ENCODE results near the gene TAF1. TPM values are rescaled to one million over a fixed set of nuclear protein-coding genes. Genes with fewer than 3 reads are reported as not detected.

The TAF1 gene
- total and polyA plus RNA-seq, 9 of the 15 experiments (the other 6 are each of a cell fraction or from before 2014, with no cell fraction given), result 6.4 to 45.1 (median 38.1) TPM

DNA sequence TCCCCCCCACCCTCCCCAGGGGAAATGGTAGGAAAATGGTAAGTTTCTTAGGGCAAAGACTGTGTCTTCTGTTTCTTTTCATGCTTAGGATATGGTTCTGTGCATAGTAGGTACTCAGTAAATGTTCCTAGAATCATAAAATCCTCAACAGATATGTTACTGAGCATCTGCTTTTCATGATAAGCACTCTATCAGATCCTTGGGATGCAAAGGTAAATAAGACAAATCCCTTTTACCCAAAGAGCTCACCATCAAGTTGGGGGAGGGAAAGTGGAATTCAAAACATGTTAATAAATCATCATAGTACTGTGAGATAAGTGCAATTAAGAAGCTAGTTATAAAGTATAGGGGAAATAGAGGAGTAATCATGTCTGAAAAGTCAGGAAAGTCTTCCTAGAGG, 98.8 kb downstream of the TAF1 start (continued):
- no peak for TF ChIP-seq ZNF75A (CRISPR knock-in tag; IDR thresholded peaks at IDR 0.05)
- TF ChIP-seq ZNF212 (CRISPR knock-in tag; IDR thresholded peaks at IDR 0.05), result no peak
- TF ChIP-seq, protein P1, sequence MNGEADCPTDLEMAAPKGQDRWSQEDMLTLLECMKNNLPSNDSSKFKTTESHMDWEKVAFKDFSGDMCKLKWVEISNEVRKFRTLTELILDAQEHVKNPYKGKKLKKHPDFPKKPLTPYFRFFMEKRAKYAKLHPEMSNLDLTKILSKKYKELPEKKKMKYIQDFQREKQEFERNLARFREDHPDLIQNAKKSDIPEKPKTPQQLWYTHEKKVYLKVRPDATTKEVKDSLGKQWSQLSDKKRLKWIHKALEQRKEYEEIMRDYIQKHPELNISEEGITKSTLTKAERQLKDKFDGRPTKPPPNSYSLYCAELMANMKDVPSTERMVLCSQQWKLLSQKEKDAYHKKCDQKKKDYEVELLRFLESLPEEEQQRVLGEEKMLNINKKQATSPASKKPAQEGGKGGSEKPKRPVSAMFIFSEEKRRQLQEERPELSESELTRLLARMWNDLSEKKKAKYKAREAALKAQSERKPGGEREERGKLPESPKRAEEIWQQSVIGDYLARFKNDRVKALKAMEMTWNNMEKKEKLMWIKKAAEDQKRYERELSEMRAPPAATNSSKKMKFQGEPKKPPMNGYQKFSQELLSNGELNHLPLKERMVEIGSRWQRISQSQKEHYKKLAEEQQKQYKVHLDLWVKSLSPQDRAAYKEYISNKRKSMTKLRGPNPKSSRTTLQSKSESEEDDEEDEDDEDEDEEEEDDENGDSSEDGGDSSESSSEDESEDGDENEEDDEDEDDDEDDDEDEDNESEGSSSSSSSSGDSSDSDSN (IDR thresholded peaks at IDR 0.05; ENCODE audit: borderline replicate concordance in 1 of 2, low read depth in 2 of 2, low read length in 2 of 2), result no peak
- TF ChIP-seq TAF9B (IDR thresholded peaks at IDR 0.05; ENCODE audit: partially characterized antibody), result no peak
- no peak for TF ChIP-seq PPARD (CRISPR knock-in tag; IDR thresholded peaks at IDR 0.05)
- no peak for TF ChIP-seq SMAD2 (IDR thresholded peaks at IDR 0.05; ENCODE audit: low read depth, low read length)
- TF ChIP-seq NONO (IDR thresholded peaks at IDR 0.05; ENCODE audit: low read depth in 2 of 2, low read length in 1 of 2), result no peak
- TF ChIP-seq KAT8 (IDR thresholded peaks at IDR 0.05; ENCODE audit: low read depth), result no peak
- TF ChIP-seq, protein P2, sequence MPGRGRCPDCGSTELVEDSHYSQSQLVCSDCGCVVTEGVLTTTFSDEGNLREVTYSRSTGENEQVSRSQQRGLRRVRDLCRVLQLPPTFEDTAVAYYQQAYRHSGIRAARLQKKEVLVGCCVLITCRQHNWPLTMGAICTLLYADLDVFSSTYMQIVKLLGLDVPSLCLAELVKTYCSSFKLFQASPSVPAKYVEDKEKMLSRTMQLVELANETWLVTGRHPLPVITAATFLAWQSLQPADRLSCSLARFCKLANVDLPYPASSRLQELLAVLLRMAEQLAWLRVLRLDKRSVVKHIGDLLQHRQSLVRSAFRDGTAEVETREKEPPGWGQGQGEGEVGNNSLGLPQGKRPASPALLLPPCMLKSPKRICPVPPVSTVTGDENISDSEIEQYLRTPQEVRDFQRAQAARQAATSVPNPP (IDR thresholded peaks at IDR 0.05; ENCODE audit: borderline replicate concordance, insufficient read depth, insufficient read length), result no peak
- TF ChIP-seq, protein P3, sequence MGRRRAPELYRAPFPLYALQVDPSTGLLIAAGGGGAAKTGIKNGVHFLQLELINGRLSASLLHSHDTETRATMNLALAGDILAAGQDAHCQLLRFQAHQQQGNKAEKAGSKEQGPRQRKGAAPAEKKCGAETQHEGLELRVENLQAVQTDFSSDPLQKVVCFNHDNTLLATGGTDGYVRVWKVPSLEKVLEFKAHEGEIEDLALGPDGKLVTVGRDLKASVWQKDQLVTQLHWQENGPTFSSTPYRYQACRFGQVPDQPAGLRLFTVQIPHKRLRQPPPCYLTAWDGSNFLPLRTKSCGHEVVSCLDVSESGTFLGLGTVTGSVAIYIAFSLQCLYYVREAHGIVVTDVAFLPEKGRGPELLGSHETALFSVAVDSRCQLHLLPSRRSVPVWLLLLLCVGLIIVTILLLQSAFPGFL (CRISPR knock-in tag; IDR thresholded peaks at IDR 0.05), result no peak
- no peak for TF ChIP-seq TEAD2 (tag; IDR thresholded peaks at IDR 0.05)
- TF ChIP-seq, protein P4, sequence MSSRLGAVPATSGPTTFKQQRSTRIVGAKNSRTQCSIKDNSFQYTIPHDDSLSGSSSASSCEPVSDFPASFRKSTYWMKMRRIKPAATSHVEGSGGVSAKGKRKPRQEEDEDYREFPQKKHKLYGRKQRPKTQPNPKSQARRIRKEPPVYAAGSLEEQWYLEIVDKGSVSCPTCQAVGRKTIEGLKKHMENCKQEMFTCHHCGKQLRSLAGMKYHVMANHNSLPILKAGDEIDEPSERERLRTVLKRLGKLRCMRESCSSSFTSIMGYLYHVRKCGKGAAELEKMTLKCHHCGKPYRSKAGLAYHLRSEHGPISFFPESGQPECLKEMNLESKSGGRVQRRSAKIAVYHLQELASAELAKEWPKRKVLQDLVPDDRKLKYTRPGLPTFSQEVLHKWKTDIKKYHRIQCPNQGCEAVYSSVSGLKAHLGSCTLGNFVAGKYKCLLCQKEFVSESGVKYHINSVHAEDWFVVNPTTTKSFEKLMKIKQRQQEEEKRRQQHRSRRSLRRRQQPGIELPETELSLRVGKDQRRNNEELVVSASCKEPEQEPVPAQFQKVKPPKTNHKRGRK (tag; IDR thresholded peaks at IDR 0.05), result no peak
- TF ChIP-seq, protein P5, sequence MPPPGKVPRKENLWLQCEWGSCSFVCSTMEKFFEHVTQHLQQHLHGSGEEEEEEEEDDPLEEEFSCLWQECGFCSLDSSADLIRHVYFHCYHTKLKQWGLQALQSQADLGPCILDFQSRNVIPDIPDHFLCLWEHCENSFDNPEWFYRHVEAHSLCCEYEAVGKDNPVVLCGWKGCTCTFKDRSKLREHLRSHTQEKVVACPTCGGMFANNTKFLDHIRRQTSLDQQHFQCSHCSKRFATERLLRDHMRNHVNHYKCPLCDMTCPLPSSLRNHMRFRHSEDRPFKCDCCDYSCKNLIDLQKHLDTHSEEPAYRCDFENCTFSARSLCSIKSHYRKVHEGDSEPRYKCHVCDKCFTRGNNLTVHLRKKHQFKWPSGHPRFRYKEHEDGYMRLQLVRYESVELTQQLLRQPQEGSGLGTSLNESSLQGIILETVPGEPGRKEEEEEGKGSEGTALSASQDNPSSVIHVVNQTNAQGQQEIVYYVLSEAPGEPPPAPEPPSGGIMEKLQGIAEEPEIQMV (tag; conservative IDR thresholded peaks at IDR 0.05; ENCODE audit: low read depth), result no peak
- TF ChIP-seq SREBF1 (IDR thresholded peaks at IDR 0.05; ENCODE audit: borderline replicate concordance, low read depth, low read length), result no peak
- no peak for TF ChIP-seq DACH1 (IDR thresholded peaks at IDR 0.05; ENCODE audit: partially characterized antibody)
- TF ChIP-seq SLC30A9 (CRISPR knock-in tag; IDR thresholded peaks at IDR 0.05), result no peak
- TF ChIP-seq, protein P6, sequence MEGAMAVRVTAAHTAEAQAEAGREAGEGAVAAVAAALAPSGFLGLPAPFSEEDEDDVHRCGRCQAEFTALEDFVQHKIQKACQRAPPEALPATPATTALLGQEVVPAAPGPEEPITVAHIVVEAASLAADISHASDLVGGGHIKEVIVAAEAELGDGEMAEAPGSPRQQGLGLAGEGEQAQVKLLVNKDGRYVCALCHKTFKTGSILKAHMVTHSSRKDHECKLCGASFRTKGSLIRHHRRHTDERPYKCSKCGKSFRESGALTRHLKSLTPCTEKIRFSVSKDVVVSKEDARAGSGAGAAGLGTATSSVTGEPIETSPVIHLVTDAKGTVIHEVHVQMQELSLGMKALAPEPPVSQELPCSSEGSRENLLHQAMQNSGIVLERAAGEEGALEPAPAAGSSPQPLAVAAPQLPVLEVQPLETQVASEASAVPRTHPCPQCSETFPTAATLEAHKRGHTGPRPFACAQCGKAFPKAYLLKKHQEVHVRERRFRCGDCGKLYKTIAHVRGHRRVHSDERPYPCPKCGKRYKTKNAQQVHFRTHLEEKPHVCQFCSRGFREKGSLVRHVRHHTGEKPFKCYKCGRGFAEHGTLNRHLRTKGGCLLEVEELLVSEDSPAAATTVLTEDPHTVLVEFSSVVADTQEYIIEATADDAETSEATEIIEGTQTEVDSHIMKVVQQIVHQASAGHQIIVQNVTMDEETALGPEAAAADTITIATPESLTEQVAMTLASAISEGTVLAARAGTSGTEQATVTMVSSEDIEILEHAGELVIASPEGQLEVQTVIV (CRISPR knock-in tag; IDR thresholded peaks at IDR 0.05; ENCODE audit: borderline replicate concordance), result no peak
- no peak for TF ChIP-seq DPF2 (IDR thresholded peaks at IDR 0.05)
- TF ChIP-seq SRSF7 (optimal IDR thresholded peaks at IDR 0.05; ENCODE audit: low read depth, low read length), result no peak

All from K562 (cell line).